ENCODE results near the gene VAPA.

- TF ChIP-seq CTCF (IDR thresholded peaks at IDR 0.05) (no peak), ZFX (IDR thresholded peaks at IDR 0.05; ENCODE audit: borderline replicate concordance) (no peak)
Observed at GRCh38 chr18:9994701-9995235, 81.0 kb downstream of the VAPA start.

Measured in 22Rv1 (cell line).